ENCODE data around the gene MBNL1. TPM values are rescaled to one million over a fixed set of nuclear protein-coding genes. Genes with fewer than 3 reads are reported as not detected.

MBNL1 gene
- total RNA-seq, 2 donors from 2014 or later, result 1.3 to 4.9 TPM

- peaks cover 62% of the 10 kb centered on the region for H3K27me3 ChIP-seq (ENCODE audit: control insufficient read depth, insufficient read depth, low read length, poor library complexity, severe bottlenecking)
- no peak overlapping the region for H3K27ac Mint-ChIP-seq
- 72 to 88% methylated on average over 1 of the region's 1 CpG for WGBS, 2 experiments (ENCODE audit: insufficient coverage in 1 of 2, insufficient read length in 1 of 2)
- no peak overlapping the region for H3K4me3 Mint-ChIP-seq
- H3K9me3 Mint-ChIP-seq, result no peaks in the 10 kb centered on the region
- no peak overlapping the region for H3K4me3 ChIP-seq (ENCODE audit: low read length)
- H3K9me3 ChIP-seq (ENCODE audit: control insufficient read depth, low read length), result no peaks in the 10 kb centered on the region
- TF ChIP-seq, protein P1, sequence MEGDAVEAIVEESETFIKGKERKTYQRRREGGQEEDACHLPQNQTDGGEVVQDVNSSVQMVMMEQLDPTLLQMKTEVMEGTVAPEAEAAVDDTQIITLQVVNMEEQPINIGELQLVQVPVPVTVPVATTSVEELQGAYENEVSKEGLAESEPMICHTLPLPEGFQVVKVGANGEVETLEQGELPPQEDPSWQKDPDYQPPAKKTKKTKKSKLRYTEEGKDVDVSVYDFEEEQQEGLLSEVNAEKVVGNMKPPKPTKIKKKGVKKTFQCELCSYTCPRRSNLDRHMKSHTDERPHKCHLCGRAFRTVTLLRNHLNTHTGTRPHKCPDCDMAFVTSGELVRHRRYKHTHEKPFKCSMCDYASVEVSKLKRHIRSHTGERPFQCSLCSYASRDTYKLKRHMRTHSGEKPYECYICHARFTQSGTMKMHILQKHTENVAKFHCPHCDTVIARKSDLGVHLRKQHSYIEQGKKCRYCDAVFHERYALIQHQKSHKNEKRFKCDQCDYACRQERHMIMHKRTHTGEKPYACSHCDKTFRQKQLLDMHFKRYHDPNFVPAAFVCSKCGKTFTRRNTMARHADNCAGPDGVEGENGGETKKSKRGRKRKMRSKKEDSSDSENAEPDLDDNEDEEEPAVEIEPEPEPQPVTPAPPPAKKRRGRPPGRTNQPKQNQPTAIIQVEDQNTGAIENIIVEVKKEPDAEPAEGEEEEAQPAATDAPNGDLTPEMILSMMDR (conservative IDR thresholded peaks at IDR 0.05), result no peak
- H3K4me1 ChIP-seq (ENCODE audit: control insufficient read depth, insufficient read depth, low read length), result no peaks in the 10 kb centered on the region
- H3K36me3 ChIP-seq (ENCODE audit: control insufficient read depth, insufficient read depth, low read length), result no peaks in the 10 kb centered on the region
- H3K9ac ChIP-seq (ENCODE audit: extremely low read depth, low read length, poor library complexity, severe bottlenecking), result no peak overlapping the region
- H3K27me3 Mint-ChIP-seq (ENCODE audit: insufficient read depth), result peaks cover 51% of the 10 kb centered on the region
- no peaks in the 10 kb centered on the region for H3K36me3 Mint-ChIP-seq (ENCODE audit: low read depth)
- H3K4me1 Mint-ChIP-seq, result no peaks in the 10 kb centered on the region
- H3K27ac ChIP-seq (ENCODE audit: low read depth, low read length), result no peak overlapping the region
- DNase-seq, result no peak
These were observed 32.9 kb upstream of the MBNL1 start for GRCh38 chr3:152235709-152236298.

GRCh38 chr3:152236716-152237115, 32.0 kb upstream of the MBNL1 start:
- H3K4me3 Mint-ChIP-seq, result no peak overlapping the region
- peaks cover 52% of the 10 kb centered on the region for H3K27me3 Mint-ChIP-seq (ENCODE audit: insufficient read depth)
- no peak for DNase-seq
- H3K9me3 ChIP-seq (ENCODE audit: control insufficient read depth, low read length), result no peaks in the 10 kb centered on the region
- H3K4me1 Mint-ChIP-seq, result no peaks in the 10 kb centered on the region
- H3K9ac ChIP-seq (ENCODE audit: extremely low read depth, low read length, poor library complexity, severe bottlenecking), result no peak overlapping the region
- H3K36me3 Mint-ChIP-seq (ENCODE audit: low read depth), result no peaks in the 10 kb centered on the region
- no peaks in the 10 kb centered on the region for H3K36me3 ChIP-seq (ENCODE audit: control insufficient read depth, insufficient read depth, low read length)
- H3K4me3 ChIP-seq (ENCODE audit: low read length), result no peak overlapping the region
- no peak overlapping the region for H3K27ac Mint-ChIP-seq
- TF ChIP-seq, protein P1 (conservative IDR thresholded peaks at IDR 0.05), result no peak
- no peak overlapping the region for H3K27ac ChIP-seq (ENCODE audit: low read depth, low read length)
- no peaks in the 10 kb centered on the region for H3K4me1 ChIP-seq (ENCODE audit: control insufficient read depth, insufficient read depth, low read length)
- H3K27me3 ChIP-seq (ENCODE audit: control insufficient read depth, insufficient read depth, low read length, poor library complexity, severe bottlenecking), result peaks cover 64% of the 10 kb centered on the region
- no peaks in the 10 kb centered on the region for H3K9me3 Mint-ChIP-seq

GRCh38 chr3:152241142-152242017, 27.3 kb upstream of the MBNL1 start:
- Mint-ChIP-seq H3K9me3 (no peaks in the 10 kb centered on the region), H3K4me1 (no peaks in the 10 kb centered on the region), H3K27ac (no peak overlapping the region), H3K36me3 (ENCODE audit: low read depth) (no peaks in the 10 kb centered on the region), H3K4me3 (no peak overlapping the region), H3K27me3 (ENCODE audit: insufficient read depth) (peaks cover 62% of the 10 kb centered on the region)
- no peak overlapping the region for H3K9ac ChIP-seq (ENCODE audit: extremely low read depth, low read length, poor library complexity, severe bottlenecking)
- H3K36me3 ChIP-seq (ENCODE audit: control insufficient read depth, insufficient read depth, low read length), result no peaks in the 10 kb centered on the region
- H3K27me3 ChIP-seq (ENCODE audit: control insufficient read depth, insufficient read depth, low read length, poor library complexity, severe bottlenecking), result peaks cover 83% of the 10 kb centered on the region
- H3K4me1 ChIP-seq (ENCODE audit: control insufficient read depth, insufficient read depth, low read length), result no peaks in the 10 kb centered on the region
- 85 to 89% methylated on average over 2 of the region's 2 CpGs for WGBS, 2 experiments (ENCODE audit: insufficient coverage in 1 of 2, insufficient read length in 1 of 2)
- H3K4me3 ChIP-seq (ENCODE audit: low read length), result no peak overlapping the region
- no peak for DNase-seq
- no peak overlapping the region for H3K27ac ChIP-seq (ENCODE audit: low read depth, low read length)
- H3K9me3 ChIP-seq (ENCODE audit: control insufficient read depth, low read length), result no peaks in the 10 kb centered on the region
- TF ChIP-seq, protein P1 (conservative IDR thresholded peaks at IDR 0.05), result no peak
